ENCODE data around the gene GABARAPL2. TPM values are rescaled to one million over a fixed set of nuclear protein-coding genes. Genes with fewer than 3 reads are reported as not detected.
"Not testable (repeated sequence)": the region's sequence is repeated elsewhere in the genome, so short reads cannot be mapped to it uniquely, and the experiment has no call there.

The GABARAPL2 gene
- total RNA-seq, 3 donors from 2014 or later = 51.2 to 56.0 (median 53.7) TPM

GRCh38 chr16:75538882-75539565 is 27.2 kb upstream of the GABARAPL2 start:
- H3K4me3 Mint-ChIP-seq; H3K36me3 Mint-ChIP-seq (ENCODE audit: insufficient read depth); H3K27me3 Mint-ChIP-seq (ENCODE audit: low read depth); ATAC-seq; H3K4me1 Mint-ChIP-seq (ENCODE audit: low read depth); H3K9me3 Mint-ChIP-seq; DNase-seq: not testable (repeated sequence)

- no peak for DNase-seq
- no peak for ATAC-seq
- no peaks in the 10 kb centered on the region for H3K27me3 Mint-ChIP-seq (ENCODE audit: low read depth)
- H3K9me3 Mint-ChIP-seq = no peaks in the 10 kb centered on the region
- no peaks in the 10 kb centered on the region for H3K36me3 Mint-ChIP-seq (ENCODE audit: insufficient read depth)
- peaks cover 2% of the 10 kb centered on the region for H3K4me1 Mint-ChIP-seq (ENCODE audit: low read depth)
- no peak overlapping the region for H3K4me3 Mint-ChIP-seq
Observed at GRCh38 chr16:75541236-75541635, 24.9 kb upstream of the GABARAPL2 start.

DNA sequence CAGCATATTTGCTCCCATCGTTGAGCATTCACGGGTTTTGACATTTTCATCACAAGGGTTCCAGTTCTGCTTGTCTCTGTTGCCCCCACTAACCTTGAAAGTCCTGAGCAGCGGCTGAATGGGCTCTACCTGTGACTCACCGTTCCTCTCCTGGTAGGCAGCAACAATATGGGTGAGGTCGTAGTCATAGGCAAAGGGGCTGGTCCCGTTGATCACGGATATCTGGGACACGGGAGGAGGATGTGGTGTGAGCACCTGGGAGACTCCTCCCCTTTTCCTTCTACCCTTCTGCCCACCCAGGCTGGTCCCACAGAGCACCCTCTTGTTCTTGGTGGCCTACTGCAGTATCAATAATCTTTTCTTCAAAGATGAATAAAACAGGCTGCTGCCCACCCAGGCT is 23.7 kb upstream of the GABARAPL2 start:
- not testable (repeated sequence) for H3K4me3 Mint-ChIP-seq; ATAC-seq; H3K9me3 Mint-ChIP-seq; H3K36me3 Mint-ChIP-seq (ENCODE audit: insufficient read depth); H3K27me3 Mint-ChIP-seq (ENCODE audit: low read depth); DNase-seq; H3K4me1 Mint-ChIP-seq (ENCODE audit: low read depth)

DNA sequence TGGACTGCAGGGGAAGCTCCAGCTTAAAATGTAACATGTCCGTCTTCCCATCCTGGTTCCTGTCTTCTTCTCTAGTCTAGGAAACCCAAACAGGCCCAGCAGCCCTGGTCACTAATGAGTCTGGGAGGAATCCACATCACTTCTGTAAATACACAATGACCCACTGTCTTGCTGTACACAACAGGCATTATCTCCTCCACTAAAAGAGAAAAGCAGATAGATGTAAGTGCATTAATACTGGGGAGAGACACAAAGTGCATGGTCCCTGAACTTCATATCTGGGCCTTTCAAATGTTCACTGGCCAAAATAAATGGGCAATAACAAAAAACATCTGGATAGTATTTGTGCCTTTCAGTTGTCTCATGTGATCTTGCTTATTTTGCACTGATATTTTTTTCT is 20.3 kb upstream of the GABARAPL2 start:
- DNase-seq; H3K4me1 Mint-ChIP-seq (ENCODE audit: low read depth); H3K4me3 Mint-ChIP-seq; H3K9me3 Mint-ChIP-seq; H3K36me3 Mint-ChIP-seq (ENCODE audit: insufficient read depth); H3K27me3 Mint-ChIP-seq (ENCODE audit: low read depth); ATAC-seq: not testable (repeated sequence)

- H3K36me3 Mint-ChIP-seq (ENCODE audit: insufficient read depth) = no peaks in the 10 kb centered on the region
- DNase-seq (no peak), ATAC-seq (no peak)
- no peaks in the 10 kb centered on the region for H3K4me1 Mint-ChIP-seq (ENCODE audit: low read depth)
- H3K9me3 Mint-ChIP-seq = no peaks in the 10 kb centered on the region
- no peaks in the 10 kb centered on the region for H3K27me3 Mint-ChIP-seq (ENCODE audit: low read depth)
- H3K4me3 Mint-ChIP-seq = no peak overlapping the region
Observed at GRCh38 chr16:75546293-75546692, 19.9 kb upstream of the GABARAPL2 start.

DNA sequence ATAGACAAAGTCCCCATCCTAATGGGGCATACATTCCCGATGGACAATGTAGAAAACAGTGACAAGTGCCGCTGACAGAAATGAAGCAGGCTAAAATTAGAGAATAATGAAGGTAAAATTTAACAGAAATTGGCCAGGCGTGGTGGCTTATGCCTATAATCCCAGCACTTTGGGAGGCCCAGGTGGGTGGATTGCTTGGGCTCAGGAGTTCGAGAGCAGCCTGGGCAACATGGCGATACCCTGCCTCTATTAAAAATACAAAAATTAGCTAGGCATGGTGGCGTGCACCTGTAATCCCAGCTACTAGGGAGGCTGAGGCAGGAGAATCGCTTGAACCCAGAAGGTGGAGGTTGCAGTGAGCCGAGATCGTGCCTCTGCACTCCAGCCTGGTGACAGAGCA is 17.7 kb upstream of the GABARAPL2 start:
- DNase-seq; H3K4me3 Mint-ChIP-seq; H3K9me3 Mint-ChIP-seq; H3K4me1 Mint-ChIP-seq (ENCODE audit: low read depth); H3K27me3 Mint-ChIP-seq (ENCODE audit: low read depth); ATAC-seq; H3K36me3 Mint-ChIP-seq (ENCODE audit: insufficient read depth): not testable (repeated sequence)

DNA sequence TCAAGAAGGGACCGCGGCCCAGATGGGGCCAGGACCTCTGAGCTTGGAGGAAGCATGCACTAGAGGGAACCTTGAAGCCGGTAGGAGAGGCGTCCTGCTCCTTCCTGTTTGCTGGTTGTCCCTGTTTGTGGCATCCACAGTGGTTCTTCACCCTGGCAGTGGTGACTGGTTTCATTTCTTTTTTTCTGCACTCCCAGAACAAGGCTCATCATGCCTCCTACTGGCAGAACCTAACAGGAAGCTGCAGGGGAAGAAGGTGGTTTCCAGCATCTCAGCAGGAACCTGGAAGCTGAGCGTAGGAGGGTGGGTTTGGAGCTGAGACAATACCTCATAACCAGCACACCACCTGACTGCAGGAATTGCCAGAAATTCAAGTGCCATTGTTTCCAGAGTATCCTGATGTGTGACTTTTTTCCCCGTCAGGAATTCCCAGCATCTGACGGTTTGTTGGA is 15.9 kb upstream of the GABARAPL2 start:
- no peaks in the 10 kb centered on the region for H3K36me3 Mint-ChIP-seq (ENCODE audit: insufficient read depth)
- H3K9me3 Mint-ChIP-seq = no peaks in the 10 kb centered on the region
- H3K4me3 Mint-ChIP-seq = no peak overlapping the region
- peaks cover under 1% of the 10 kb centered on the region for H3K4me1 Mint-ChIP-seq (ENCODE audit: low read depth)
- DNase-seq (no peak), ATAC-seq (peak in 1 of 2 donors; percentile 43)
- no peaks in the 10 kb centered on the region for H3K27me3 Mint-ChIP-seq (ENCODE audit: low read depth)

- H3K4me3 Mint-ChIP-seq = no peak overlapping the region
- no peak for ATAC-seq
- H3K36me3 Mint-ChIP-seq (ENCODE audit: insufficient read depth) = no peaks in the 10 kb centered on the region
- no peaks in the 10 kb centered on the region for H3K27me3 Mint-ChIP-seq (ENCODE audit: low read depth)
- H3K4me1 Mint-ChIP-seq (ENCODE audit: low read depth) = peaks cover 6% of the 10 kb centered on the region
- DNase-seq = no peak
- no peaks in the 10 kb centered on the region for H3K9me3 Mint-ChIP-seq
Observed at GRCh38 chr16:75552951-75553350, 13.2 kb upstream of the GABARAPL2 start.

DNA sequence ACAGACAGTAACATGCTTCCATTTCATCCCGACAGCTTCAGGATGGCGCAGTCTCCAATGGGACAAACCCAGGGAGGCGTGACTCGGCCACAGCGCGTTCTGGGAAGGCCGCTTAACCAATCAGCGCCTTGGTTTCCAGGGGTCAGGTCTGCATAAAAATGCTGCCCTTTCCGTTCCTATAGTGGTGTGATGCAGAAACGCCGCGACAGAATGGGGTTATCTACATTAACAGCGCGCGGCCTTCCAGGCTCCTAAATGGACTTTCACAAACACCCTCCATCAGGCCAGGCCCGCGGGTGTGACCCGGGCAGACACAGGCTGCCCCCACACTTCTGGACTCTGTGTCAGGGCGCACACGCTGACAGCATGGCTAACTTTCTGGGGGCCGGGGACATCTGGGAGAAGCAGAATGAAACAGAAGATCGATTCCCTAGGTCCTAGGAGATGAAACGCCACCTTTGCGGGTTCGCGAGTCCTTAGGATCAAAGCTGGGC is 10.9 kb upstream of the GABARAPL2 start:
- Mint-ChIP-seq H3K27me3 (ENCODE audit: low read depth) (peaks cover 3% of the 10 kb centered on the region), H3K9me3 (no peaks in the 10 kb centered on the region), H3K4me1 (ENCODE audit: low read depth) (peaks cover 6% of the 10 kb centered on the region), H3K36me3 (ENCODE audit: insufficient read depth) (no peaks in the 10 kb centered on the region), H3K4me3 (peak overlapping the region; percentile 90)
- no peak for ATAC-seq
- DNase-seq = no peak

GRCh38 chr16:75555707-75556430 is 10.3 kb upstream of the GABARAPL2 start, which contains the start of gene TMEM231:
Gene TMEM231, minus strand, starts transcription at chr16:75556252. Its CDS starts 43 bp downstream, at chr16:75556209.
- no peaks in the 10 kb centered on the region for H3K36me3 Mint-ChIP-seq (ENCODE audit: insufficient read depth)
- no peaks in the 10 kb centered on the region for H3K9me3 Mint-ChIP-seq
- H3K4me3 Mint-ChIP-seq = peak within 1 kb of the TSS; percentile 90
- H3K27me3 Mint-ChIP-seq (ENCODE audit: low read depth) = peaks cover 3% of the 10 kb centered on the region
- H3K4me1 Mint-ChIP-seq (ENCODE audit: low read depth) = peaks cover 6% of the 10 kb centered on the region
- ATAC-seq (peak; percentile 97 to 98), DNase-seq (peak; percentile 97)

- peaks cover 3% of the 10 kb centered on the region for H3K27me3 Mint-ChIP-seq (ENCODE audit: low read depth)
- ATAC-seq (no peak), DNase-seq (no peak)
- no peaks in the 10 kb centered on the region for H3K36me3 Mint-ChIP-seq (ENCODE audit: insufficient read depth)
- H3K4me3 Mint-ChIP-seq = peak overlapping the region; percentile 90
- H3K4me1 Mint-ChIP-seq (ENCODE audit: low read depth) = peaks cover 6% of the 10 kb centered on the region
- H3K9me3 Mint-ChIP-seq = no peaks in the 10 kb centered on the region
Observed at GRCh38 chr16:75556431-75556950, 9.7 kb upstream of the GABARAPL2 start.

DNA sequence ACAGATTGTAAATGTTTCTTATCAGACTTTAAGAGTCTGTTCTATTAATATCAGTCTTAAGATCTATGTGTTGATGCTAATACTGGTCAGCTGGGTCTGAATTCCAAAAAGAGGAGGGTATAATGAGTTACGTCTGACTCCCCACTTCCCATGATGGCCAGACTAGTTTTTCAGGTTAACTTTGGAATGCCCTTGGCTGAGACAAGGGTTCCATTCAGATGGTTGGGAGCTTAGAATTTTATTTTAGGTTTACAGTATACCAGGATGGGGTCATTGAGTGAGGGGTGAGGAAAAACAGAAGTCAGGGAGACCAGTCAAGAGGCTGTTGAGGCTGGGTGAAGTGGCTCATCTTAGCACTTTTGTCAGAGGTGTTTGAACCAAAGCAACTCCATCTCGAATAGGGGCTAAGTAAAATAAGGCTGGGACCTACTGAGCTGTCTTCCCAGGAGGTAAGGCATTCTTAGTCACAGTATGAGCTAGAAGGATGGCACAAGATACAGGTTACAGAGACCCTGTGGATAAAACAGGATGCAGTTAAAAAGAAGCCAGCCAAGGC is 7.3 kb upstream of the GABARAPL2 start:
- Mint-ChIP-seq H3K36me3 (ENCODE audit: insufficient read depth) (no peaks in the 10 kb centered on the region), H3K9me3 (no peaks in the 10 kb centered on the region), H3K4me1 (ENCODE audit: low read depth) (peaks cover 6% of the 10 kb centered on the region), H3K27me3 (ENCODE audit: low read depth) (peaks cover 11% of the 10 kb centered on the region), H3K4me3 (no peak overlapping the region)
- no peak for DNase-seq
- ATAC-seq = no peak

- peaks cover 16% of the 10 kb centered on the region for H3K27me3 Mint-ChIP-seq (ENCODE audit: low read depth)
- H3K4me3 Mint-ChIP-seq = no peak overlapping the region
- H3K9me3 Mint-ChIP-seq = no peaks in the 10 kb centered on the region
- DNase-seq (no peak), ATAC-seq (no peak)
- H3K4me1 Mint-ChIP-seq (ENCODE audit: low read depth) = peaks cover 7% of the 10 kb centered on the region
- H3K36me3 Mint-ChIP-seq (ENCODE audit: insufficient read depth) = no peaks in the 10 kb centered on the region
Observed at GRCh38 chr16:75559564-75560372, 6.4 kb upstream of the GABARAPL2 start.

DNA sequence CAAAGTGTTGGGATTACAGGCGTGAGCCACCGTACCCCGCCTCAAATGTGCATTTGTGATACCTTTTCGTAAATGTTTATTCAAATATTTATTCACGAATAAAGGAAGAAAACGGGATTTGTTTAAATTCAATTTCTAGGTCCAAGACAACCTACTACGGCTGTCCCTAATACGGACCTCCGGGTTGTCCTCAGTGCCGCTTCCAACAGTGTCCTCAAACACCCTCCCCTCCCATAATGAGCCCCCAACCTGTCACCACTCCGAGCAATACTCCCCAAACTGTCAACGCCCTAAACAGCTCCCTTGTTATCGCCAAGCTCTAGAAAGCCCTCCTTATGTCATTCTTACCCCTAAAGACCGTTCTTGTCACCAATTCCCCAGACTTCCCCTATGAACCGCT is 539 bp upstream of the GABARAPL2 start:
- Mint-ChIP-seq H3K9me3 (no peaks in the 10 kb centered on the region), H3K4me3 (peak overlapping the region; percentile 94), H3K36me3 (ENCODE audit: insufficient read depth) (peaks cover 11% of the 10 kb centered on the region), H3K4me1 (ENCODE audit: low read depth) (peaks cover 38% of the 10 kb centered on the region), H3K27me3 (ENCODE audit: low read depth) (peaks cover 14% of the 10 kb centered on the region)
- no peak for ATAC-seq
- no peak for DNase-seq

Data from activated T-cell treated with anti-CD3 and anti-CD28 coated beads, Interleukin-2, amount 50 U/mL, for 4 hours (primary cell).